Liver (tissue), 9 donors: ENCODE data around the gene TENT4A. TPM values are rescaled to one million over a fixed set of nuclear protein-coding genes. Genes with fewer than 3 reads are reported as not detected.

Experiments used
- DNase-seq: peaks from one replicate; pipeline ENCODE4 v3.0.0-alpha.2; 2017; ENCODE audit warnings: low spot score
- H3K27ac ChIP-seq, 2 donors: one replicate each; pipeline ENCODE4 v1.7.0; 2013; ENCODE audit warnings: inconsistent platforms in 2 of 2, low read length in 2 of 2, control low read depth in 1 of 2, low read depth in 1 of 2, mild to moderate bottlenecking in 1 of 2
- H3K27me3 ChIP-seq, 4 donors: one replicate each; pipeline versions ENCODE4 v1.6.1 to v1.7.0; 2013; ENCODE audit warnings: low read length in 3 of 4, inconsistent platforms in 1 of 4, mild to moderate bottlenecking in 1 of 4, moderate library complexity in 1 of 4; ENCODE audit not compliant: control insufficient read depth in 4 of 4, insufficient read depth in 4 of 4
- H3K36me3 ChIP-seq, 4 donors: one replicate each; pipeline versions ENCODE4 v1.6.1 to v1.7.0; 2013; ENCODE audit warnings: low read length in 3 of 4, mild to moderate bottlenecking in 3 of 4, low read depth in 1 of 4, moderate library complexity in 1 of 4; ENCODE audit not compliant: control insufficient read depth in 4 of 4, insufficient read depth in 3 of 4
- H3K4me1 ChIP-seq, 4 donors: one replicate each; pipeline versions ENCODE4 v1.6.1 to v1.7.0; 2013; ENCODE audit warnings: low read length in 3 of 4, mild to moderate bottlenecking in 3 of 4, moderate library complexity in 1 of 4; ENCODE audit not compliant: control insufficient read depth in 4 of 4, insufficient read depth in 4 of 4
- H3K4me3 ChIP-seq, 3 donors: one replicate each; pipeline versions ENCODE4 v1.6.1 to v1.7.0; 2013; ENCODE audit warnings: low read length in 3 of 3, control low read depth in 1 of 3, low read depth in 1 of 3, mild to moderate bottlenecking in 1 of 3
- H3K9ac ChIP-seq, 2 donors: one replicate each; pipeline ENCODE4 v1.7.0; 2013; ENCODE audit warnings: low read length in 2 of 2, mild to moderate bottlenecking in 2 of 2, moderate library complexity in 2 of 2, control low read depth in 1 of 2, low read depth in 1 of 2
- H3K9me3 ChIP-seq, 4 donors: one replicate each; pipeline versions ENCODE4 v1.6.1 to v1.7.0; 2013; ENCODE audit warnings: low read length in 3 of 4; ENCODE audit not compliant: control insufficient read depth in 4 of 4
- CTCF ChIP-seq: fragments of 150-350 bp; IDR thresholded peaks from 2 replicates; pipeline ENCODE4 v1.5.1; 2017; ENCODE audit warnings: improper control_type of control experiment, low read depth, low read length; ENCODE audit not compliant: missing input control
- EGR1 ChIP-seq, 2 donors: IDR thresholded peaks; 2 replicates each; pipeline ENCODE4 v1.6.1; 2016 to 2018; ENCODE audit warnings: antibody characterized with exemption in 2 of 2, low read depth in 2 of 2
- FOXA1 ChIP-seq: IDR thresholded peaks from 2 replicates; pipeline ENCODE4 v1.6.1; 2016; ENCODE audit warnings: antibody characterized with exemption
- GABPA ChIP-seq, 2 donors: IDR thresholded peaks in 1 of 2; conservative IDR thresholded peaks in 1 of 2; 2 replicates each; pipeline ENCODE4 v1.6.1; 2016; ENCODE audit warnings: antibody characterized with exemption in 2 of 2, mild to moderate bottlenecking in 1 of 2, moderate library complexity in 1 of 2
- HNF4A ChIP-seq, 2 donors: conservative IDR thresholded peaks; 2 replicates each; pipeline ENCODE4 v1.6.1; 2016; ENCODE audit warnings: antibody characterized with exemption in 2 of 2, mild to moderate bottlenecking in 2 of 2
- JUND ChIP-seq, 2 donors: IDR thresholded peaks; 2 replicates each; pipeline ENCODE4 v1.6.1; 2016; ENCODE audit warnings: antibody characterized with exemption in 2 of 2
- NR2F2 ChIP-seq: IDR thresholded peaks from 2 replicates; pipeline ENCODE4 v1.6.1; 2016; ENCODE audit warnings: antibody characterized with exemption
- RXRA ChIP-seq, 2 donors: IDR thresholded peaks; 2 replicates each; pipeline ENCODE4 v1.6.1; 2017 to 2018; ENCODE audit warnings: antibody characterized with exemption in 2 of 2, mild to moderate bottlenecking in 1 of 2
- SP1 ChIP-seq: IDR thresholded peaks from 2 replicates; pipeline ENCODE4 v1.6.1; 2018; ENCODE audit warnings: antibody characterized with exemption, mild to moderate bottlenecking
- TAF1 ChIP-seq: conservative IDR thresholded peaks from 2 replicates; pipeline ENCODE4 v1.6.1; 2016; ENCODE audit warnings: antibody characterized with exemption, mild to moderate bottlenecking
- YY1 ChIP-seq: IDR thresholded peaks from 2 replicates; pipeline ENCODE4 v1.6.1; 2016; ENCODE audit warnings: antibody characterized with exemption, mild to moderate bottlenecking
- ZBTB33 ChIP-seq: IDR thresholded peaks from 2 replicates; pipeline ENCODE4 v1.6.1; 2016; ENCODE audit warnings: antibody characterized with exemption
- WGBS: extraction: QIAGEN DNeasy Blood & Tissue Kit; methylation state at CpG from one replicate; pipeline ENCODE4 v1.1.7; 2013; 5-methylcytosine and 5-hydroxymethylcytosine counted together
- polyA plus RNA-seq, 2 donors: library from polyadenylated mRNA; stranded (reverse) in 1 of 2; unstranded in 1 of 2; fragments of 200-250 nt in 1 of 2; fragments of >200 nt in 1 of 2; fragmentation: Nextera tagmentation in 1 of 2; extraction: Ambion mirVana in 1 of 2; gene quantifications; one replicate each; pipeline versions ENCODE4 v1.2.1 to v1.2.3, GENCODE V29; 2013 to 2015
- total RNA-seq, 2 donors: library from RNA; depleted of rRNA; stranded (reverse); fragments of >200 nt; gene quantifications; one replicate each; pipeline ENCODE4 v1.2.3, GENCODE V29; 2014
- TF ChIP-seq, protein P1 (sequence below): IDR thresholded peaks from 2 replicates; pipeline ENCODE4 v1.6.1; 2016; ENCODE audit warnings: antibody characterized with exemption
- TF ChIP-seq, protein P2 (sequence below): IDR thresholded peaks from 2 replicates; pipeline ENCODE4 v1.6.1; 2016; ENCODE audit warnings: antibody characterized with exemption, mild to moderate bottlenecking
- TF ChIP-seq, protein P3 (sequence below): IDR thresholded peaks from 2 replicates; pipeline ENCODE4 v1.6.1; 2016; ENCODE audit warnings: antibody characterized with exemption
- donor health status: healthy.
- donor health status: healthy.
- donor health status: healthy.
- donor health status: healthy.
- donor health status: healthy.

The TENT4A gene
- total and polyA plus RNA-seq, 4 donors: 3.9 to 15.1 (median 8.1) TPM

DNA sequence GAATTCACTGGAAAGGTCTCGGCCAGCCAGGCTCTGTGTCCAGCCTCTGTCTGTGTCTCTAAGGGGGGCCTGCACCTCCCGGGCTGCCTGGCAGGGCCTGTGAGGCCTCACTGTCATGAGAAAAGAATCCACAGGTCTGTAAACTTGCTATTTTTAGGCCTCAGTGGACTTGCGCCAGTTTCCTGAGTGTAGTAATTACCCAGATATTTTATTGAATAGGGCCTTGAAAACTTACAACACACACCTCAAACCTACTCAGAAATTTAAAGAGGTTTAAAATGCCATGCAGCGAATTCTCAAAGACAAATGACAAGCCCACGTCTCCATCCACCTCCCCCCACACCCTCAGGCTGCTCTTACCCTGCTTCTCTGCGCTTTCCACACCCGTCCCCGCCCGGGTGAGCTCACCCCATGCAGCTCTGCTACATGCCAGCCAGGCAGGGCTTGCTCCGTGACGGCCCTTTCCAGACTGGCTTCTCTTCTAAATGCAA is 8.8 kb upstream of the TENT4A start:
- Histone ChIP-seq H3K27me3 (no peaks in the 10 kb centered on the region), H3K9me3 (no peaks in the 10 kb centered on the region), H3K4me3 (no peak overlapping the region), H3K36me3 (no peaks in the 10 kb centered on the region), H3K27ac (no peak overlapping the region), H3K9ac (no peak overlapping the region), H3K4me1 (no peaks in the 10 kb centered on the region)
- 80% methylated on average over 11 of the region's 11 CpGs for WGBS
- DNase-seq: no peak
- TF ChIP-seq JUND (IDR thresholded peaks at IDR 0.05) (no peak), GABPA (IDR thresholded peaks at IDR 0.05 in 1 of 2, conservative IDR thresholded peaks at IDR 0.05 in 1 of 2) (no peak), ZBTB33 (no peak), HNF4A (conservative IDR thresholded peaks at IDR 0.05) (no peak), SP1 (no peak)

DNA sequence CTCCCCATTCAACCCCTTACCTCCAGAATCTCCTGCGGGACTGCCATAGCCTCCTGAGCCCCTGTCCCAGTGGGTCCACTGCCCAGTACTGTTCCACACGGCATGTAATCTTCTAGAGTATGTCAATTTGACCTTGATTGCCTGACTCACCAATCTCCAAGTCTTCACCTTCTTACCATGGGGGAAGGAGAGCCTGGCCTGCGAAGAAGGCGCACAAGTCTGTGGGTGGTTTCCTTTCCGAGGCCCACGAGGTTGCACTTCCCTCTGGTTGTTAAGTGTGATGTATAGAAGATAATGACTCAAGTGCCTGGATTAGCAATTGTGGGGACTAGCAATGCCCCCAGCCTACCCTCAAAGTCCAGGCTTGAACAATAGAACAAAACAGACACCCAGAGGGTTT is 8.1 kb upstream of the TENT4A start:
- Histone ChIP-seq H3K36me3 (no peaks in the 10 kb centered on the region), H3K27me3 (no peaks in the 10 kb centered on the region), H3K4me1 (no peaks in the 10 kb centered on the region), H3K9ac (no peak overlapping the region), H3K9me3 (no peaks in the 10 kb centered on the region), H3K27ac (no peak overlapping the region), H3K4me3 (no peak overlapping the region)
- WGBS: 84% methylated on average over 6 of the region's 6 CpGs
- DNase-seq: no peak
- TF ChIP-seq, protein P1, sequence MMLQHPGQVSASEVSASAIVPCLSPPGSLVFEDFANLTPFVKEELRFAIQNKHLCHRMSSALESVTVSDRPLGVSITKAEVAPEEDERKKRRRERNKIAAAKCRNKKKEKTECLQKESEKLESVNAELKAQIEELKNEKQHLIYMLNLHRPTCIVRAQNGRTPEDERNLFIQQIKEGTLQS: no peak
- TF ChIP-seq NR2F2 (no peak), TAF1 (no peak), EGR1 (IDR thresholded peaks at IDR 0.05; ENCODE audit: low read depth in 2 of 2) (no peak), FOXA1 (no peak), SP1 (no peak), YY1 (no peak)
- TF ChIP-seq, protein P2, sequence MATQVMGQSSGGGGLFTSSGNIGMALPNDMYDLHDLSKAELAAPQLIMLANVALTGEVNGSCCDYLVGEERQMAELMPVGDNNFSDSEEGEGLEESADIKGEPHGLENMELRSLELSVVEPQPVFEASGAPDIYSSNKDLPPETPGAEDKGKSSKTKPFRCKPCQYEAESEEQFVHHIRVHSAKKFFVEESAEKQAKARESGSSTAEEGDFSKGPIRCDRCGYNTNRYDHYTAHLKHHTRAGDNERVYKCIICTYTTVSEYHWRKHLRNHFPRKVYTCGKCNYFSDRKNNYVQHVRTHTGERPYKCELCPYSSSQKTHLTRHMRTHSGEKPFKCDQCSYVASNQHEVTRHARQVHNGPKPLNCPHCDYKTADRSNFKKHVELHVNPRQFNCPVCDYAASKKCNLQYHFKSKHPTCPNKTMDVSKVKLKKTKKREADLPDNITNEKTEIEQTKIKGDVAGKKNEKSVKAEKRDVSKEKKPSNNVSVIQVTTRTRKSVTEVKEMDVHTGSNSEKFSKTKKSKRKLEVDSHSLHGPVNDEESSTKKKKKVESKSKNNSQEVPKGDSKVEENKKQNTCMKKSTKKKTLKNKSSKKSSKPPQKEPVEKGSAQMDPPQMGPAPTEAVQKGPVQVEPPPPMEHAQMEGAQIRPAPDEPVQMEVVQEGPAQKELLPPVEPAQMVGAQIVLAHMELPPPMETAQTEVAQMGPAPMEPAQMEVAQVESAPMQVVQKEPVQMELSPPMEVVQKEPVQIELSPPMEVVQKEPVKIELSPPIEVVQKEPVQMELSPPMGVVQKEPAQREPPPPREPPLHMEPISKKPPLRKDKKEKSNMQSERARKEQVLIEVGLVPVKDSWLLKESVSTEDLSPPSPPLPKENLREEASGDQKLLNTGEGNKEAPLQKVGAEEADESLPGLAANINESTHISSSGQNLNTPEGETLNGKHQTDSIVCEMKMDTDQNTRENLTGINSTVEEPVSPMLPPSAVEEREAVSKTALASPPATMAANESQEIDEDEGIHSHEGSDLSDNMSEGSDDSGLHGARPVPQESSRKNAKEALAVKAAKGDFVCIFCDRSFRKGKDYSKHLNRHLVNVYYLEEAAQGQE: no peak
- TF ChIP-seq, protein P3, sequence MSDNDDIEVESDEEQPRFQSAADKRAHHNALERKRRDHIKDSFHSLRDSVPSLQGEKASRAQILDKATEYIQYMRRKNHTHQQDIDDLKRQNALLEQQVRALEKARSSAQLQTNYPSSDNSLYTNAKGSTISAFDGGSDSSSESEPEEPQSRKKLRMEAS: no peak

DNA sequence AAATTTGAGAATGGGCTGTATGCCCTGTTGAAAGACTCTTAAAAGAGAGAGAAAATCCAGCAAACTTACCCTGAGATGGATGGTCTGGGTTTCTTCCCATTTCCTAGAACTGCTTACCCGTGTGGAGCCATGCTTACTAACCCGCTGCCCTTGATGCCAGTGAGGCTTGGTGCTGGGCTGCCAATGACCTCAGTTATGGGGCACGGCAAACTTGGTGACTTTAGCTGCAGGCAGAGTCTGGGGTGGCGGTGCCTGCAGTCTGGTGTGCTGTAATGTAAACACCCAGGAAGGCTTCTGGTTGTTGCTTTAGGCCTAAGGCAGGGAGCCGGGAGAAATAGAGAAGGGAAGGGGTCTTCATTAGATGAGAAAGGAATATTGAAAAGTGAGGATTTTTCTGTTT is 7.3 kb upstream of the TENT4A start:
- Histone ChIP-seq H3K4me3 (no peak overlapping the region), H3K9me3 (no peaks in the 10 kb centered on the region), H3K36me3 (no peaks in the 10 kb centered on the region), H3K27me3 (no peaks in the 10 kb centered on the region), H3K9ac (no peak overlapping the region), H3K27ac (no peak overlapping the region), H3K4me1 (no peaks in the 10 kb centered on the region)
- 88% methylated on average over 5 of the region's 5 CpGs for WGBS
- DNase-seq: no peak
- TF ChIP-seq CTCF: no peak
- no peak for TF ChIP-seq SP1
- no peak for TF ChIP-seq FOXA1
- no peak for TF ChIP-seq NR2F2
- TF ChIP-seq RXRA (IDR thresholded peaks at IDR 0.05): no peak
- no peak for TF ChIP-seq YY1
- TF ChIP-seq JUND (IDR thresholded peaks at IDR 0.05): no peak
